Stimulated activated CD4-positive, alpha-beta T cell treated with anti-CD3 and anti-CD28 coated beads, TNF-alpha, amount 100 ng/mL, for 24 hours (primary cell): ENCODE measurements around the gene ZNRF3.
"Not testable (repeated sequence)": the region's sequence is repeated elsewhere in the genome, so short reads cannot be mapped to it uniquely, and the experiment has no call there.

Source experiments
- DNase-seq, 3 experiments: peaks; one replicate each; pipeline ENCODE4 v3.0.0-alpha.2; 2020; ENCODE audit warnings: low read depth in 3 of 3

ZNRF3 gene

DNA sequence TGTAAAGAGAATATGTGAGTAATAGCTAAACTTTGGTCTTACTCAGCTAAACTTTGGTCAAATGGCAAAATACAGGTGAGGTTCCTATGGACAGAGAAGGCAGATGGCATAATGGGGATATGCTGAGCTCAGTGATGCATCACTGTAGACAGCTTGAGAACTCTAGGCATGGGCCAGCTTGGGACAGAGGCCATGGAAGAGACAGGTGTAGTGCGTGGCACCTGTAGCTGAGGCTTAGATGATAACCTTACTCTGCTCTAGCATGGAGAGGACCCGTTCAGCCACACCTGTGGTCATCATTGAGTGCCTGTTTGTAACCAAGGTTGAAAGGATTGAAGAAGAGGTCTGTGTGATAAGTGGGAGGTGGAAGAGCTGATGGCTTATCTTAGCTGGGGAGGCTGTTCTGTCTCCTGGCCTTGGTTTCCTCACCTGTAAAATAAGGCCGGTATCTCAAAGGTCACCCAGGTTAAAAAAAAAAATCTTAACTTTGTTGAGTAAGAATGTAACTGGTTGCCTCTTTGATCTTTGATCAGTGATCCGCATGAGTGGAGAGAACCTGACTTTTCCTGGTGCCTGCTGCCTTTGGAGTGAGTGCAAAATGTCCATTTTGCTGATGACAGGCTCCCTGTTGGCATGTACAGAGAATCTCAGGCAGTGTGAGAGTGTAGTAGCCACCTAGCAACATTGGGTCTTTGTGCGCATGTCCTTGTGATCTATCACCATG lies 48.6 kb downstream of the ZNRF3 start:
- DNase-seq, result no peak

DNA sequence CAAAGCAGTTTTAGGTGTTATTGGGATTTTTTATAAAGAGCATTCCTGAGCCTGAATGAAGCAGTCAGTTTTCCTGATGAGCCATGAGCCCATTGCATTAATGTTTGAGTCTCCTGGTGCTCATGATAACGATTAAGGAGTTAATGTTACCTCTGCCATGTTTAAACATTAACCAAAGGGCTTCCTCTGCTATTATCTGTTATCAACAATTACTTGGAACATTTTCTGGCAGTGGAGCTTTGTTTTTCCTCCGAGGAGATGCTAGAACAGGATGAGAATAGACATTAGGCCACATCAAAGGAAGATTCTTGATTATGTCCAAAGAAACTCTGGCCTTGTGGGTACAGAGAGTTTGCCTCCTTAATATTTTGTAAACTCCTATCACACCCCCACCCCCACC lies 49.9 kb downstream of the ZNRF3 start:
- DNase-seq, result no peak

DNA sequence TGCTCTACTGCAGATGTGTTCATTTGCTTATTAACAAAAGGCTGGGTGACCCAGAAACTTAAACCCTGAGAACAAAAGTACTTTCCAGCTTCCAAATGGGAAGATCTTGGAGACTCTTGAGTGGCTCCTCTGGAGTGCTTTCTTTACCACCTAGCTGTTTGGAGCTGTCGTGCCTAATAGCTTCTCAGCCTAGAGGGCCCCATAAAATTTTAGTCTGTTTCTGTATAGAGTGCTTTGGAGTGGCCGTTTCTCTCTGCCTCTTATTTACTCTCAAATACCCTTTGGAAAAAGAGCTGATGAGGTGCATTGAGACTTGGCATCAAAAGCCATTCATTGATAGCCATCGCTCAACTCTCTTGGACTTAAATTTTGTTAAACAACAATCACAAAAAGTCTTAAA lies 50.7 kb downstream of the ZNRF3 start:
- DNase-seq, result no peak

DNA sequence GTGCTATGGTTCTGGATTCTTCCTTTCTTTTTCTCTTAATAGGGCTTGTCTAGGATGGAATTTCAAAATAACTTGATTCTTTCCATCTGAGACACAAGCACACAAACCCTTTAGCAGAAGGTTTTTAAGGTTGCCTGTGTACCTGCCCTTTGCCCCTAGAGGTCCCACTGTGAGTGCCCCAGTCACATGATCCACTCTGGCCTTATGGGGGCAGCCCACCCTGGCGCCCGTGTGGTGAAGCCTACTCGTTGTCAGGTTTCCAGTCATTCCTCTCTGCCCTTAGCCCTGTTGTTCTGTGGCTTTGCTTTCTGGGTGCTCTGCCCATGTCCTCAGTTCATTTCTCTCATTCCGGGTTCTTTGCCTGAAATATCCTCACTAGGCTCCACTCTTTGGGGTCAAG lies 51.8 kb downstream of the ZNRF3 start:
- no peak for DNase-seq

DNA sequence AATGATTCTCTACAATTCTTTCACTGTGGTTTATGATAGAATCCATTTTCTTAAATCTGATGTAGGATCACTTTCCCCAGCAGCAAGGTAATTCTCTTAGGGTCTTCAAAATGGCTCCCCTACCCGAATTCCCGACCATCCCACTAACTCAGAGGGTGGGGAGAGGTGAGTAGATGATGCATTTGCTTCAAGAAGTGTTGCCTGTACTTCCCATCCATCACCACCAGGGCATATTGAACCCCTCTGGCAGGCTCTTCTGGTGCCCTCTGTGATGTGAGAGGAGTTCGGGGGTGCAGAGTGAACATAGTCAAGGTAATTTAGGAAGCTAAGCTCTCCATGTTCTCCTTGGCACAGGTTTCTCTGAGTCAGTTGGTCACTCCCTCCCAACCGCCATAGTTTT lies 52.3 kb downstream of the ZNRF3 start:
- no peak for DNase-seq

DNA sequence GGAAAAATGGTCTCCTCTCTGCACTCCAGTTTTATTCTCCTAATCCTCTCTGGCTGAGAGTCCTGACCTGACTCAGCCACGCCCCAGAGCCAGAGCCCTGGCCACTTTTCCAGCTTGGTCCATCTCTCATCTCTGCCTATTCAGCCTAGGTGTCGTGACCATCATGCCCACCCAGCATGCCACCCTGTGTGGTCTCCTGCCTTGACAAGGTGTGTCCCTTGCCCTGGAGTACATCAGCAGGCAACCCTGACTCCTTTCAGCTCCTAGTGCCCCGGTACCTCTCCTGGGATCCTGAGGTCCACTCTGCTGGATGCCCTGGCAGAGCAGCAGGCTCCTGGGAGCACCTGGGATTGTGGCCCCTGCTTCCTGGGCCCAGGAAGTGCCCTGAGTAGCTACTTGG lies 52.8 kb downstream of the ZNRF3 start:
- no peak for DNase-seq

DNA sequence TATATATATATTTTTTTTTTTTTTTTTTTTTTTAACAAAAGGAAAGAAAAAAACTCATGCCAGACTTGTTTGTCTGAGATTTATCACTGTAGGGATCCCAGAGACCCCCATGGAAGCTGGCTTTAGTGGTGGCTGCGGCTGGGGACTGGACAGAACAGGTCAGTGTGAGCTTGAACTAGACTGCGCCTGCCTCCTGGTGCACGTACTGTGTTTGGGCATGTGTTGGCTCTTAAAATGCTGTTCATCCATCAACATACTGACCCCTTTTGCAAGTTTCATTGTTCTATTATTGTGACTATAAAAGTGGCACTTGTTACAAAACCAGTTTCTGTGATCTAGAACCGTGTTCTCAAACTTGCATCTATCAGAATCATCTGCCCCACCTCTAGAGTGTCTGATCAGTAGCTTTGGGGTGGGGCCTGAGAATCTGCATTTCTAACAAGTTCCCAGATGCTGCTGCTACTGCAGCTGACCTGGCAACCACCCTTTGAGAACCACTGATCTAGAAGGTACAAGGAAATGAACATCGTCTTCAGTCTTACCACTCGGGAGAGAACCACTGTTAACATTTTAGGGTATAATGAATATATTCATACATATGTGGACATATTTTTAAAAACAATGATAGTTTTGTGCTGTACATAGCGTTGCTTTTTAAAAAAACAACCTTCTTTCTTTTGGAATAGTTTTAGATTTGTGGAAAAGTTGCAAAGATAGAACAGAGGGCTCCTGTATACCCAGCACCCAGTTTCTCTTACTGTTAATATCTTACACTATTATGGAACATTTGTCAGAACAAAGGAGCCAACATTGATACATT lies 54.0 kb downstream of the ZNRF3 start:
- no peak for DNase-seq

DNA sequence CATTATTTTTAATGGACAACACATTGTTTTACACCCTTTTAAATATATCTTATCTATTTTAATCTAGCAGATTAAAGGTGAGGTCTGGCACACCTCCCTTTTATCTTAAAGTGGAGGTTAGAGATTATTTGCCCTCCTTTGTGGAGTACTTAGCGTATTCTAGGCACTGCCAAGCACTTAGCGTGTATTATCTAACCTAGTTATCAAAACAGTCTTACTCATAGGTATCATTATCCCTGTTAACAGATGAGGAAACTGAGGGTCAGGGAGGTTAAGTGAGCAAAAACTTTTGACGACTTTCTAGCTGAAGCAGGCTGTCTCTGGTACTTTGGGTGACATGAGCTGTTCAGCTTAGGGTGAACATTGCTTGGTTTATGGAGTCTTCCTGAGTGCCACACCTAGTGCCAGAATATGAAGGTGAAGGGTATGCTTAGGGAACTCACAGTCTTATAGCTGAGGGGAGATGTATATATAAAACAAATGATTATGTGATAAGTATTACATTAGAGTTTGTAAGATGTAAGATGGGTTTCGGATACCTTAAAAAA lies 55.0 kb downstream of the ZNRF3 start:
- no peak for DNase-seq

DNA sequence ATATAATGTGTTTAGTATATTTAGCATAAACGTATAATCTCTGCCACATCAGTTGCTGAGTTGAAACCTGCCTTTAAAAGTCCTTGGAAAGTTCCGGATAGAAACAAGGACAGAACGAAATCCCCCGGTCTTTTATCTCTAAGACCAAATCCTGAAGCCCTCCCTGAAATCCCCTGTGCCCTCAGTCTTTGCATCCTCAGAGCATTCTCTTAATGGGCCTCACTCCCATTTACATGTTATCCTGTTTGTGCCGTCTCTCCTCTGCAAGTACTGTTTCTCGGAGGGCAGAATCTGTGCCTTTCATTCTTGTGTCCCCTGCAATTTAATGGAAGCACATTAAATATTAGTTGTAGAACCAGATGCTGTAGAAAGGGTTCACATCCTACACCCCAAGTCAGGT lies 56.0 kb downstream of the ZNRF3 start:
- DNase-seq, result no peak

DNA sequence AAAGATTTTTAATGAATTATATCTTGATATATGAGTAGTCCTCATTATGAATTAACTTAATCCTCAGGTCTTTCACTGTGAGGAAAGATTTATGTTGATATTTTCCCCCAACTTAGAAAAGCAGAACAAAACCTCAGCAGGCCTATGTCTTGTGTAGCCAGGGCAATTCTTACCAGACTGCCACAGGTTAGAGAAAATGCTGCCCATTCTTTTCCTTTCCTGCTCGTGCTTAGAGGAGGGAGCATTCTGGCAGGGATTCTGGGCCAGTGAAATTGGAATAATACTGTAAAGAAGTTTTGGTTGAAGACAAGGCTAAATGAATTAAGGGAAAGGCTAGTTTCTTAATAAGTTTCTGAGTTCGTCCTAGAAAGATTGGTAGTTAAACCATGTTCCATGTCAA lies 56.6 kb downstream of the ZNRF3 start:
- no peak for DNase-seq

DNA sequence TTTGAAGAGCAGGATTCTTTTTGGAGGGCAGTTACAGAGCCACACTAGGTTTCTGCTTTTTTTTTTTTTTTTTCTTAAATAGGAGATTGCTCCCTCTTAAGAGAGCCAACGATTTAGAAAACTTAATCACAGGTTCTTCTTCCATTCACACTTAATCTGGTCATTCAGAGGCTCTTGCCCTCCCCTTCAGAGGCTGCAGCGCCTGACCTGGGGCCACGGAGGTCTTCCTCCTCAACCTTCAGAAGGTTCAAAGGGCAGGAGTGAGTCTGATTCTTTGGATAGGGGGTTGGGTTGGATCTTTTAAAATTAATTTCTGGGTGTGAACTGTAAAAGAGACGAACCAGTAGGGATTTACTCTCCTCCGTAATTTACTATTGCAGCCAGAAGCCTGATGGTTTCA lies 57.1 kb downstream of the ZNRF3 start:
- no peak for DNase-seq

DNA sequence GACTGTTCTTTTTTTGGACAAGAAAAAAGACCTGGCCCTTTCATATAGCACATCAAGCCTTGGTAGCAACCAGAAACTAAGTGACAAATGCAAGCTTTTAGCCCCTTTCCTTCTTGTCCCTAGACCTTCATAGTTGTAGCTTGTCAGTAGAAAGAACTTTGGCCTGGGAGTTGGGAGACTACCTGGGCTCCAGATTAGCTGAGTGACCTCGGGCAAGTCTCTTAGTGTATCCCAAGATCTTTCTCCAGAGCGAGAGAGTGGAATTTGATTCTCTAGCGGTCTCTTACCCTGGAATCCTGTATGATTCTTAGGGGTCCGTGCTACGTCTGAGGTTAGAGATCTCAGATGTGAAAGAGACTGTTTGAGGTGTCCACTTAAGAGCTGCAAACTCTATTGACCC lies 59.0 kb downstream of the ZNRF3 start:
- DNase-seq, result no peak

DNA sequence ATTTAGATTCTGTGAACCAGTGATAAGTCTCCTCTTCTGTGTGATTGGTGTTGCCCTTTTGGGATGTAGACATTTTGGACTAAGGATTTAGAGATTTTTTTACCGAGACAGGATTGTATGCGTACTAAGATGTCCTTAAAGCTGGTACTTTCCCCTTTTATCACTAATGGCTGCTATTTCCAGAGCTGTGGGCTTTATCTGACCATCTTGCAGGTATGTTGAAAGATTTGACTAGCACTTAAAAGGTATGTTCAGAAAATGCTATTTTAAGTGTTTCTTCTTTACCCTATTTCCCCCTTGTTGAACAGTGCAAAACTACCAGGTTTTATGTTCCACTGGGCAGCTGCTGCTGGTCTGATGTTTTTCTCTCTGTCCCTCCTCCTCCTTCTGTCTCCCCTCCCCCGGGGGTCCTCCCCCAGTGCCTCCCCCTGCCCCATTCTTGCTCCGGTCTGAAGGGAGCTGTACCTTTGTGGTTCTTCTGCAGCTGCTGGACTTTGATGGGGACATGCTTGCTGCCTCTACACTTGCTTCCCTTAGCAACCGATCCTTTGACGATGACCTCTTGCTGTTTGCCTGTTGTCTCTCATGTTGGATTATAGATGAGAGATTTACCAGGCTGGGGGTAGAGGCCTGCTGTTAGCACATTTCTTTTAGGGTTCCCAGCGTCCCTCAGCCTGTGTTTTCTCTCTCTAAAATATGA lies 59.6 kb downstream of the ZNRF3 start:
- no peak for DNase-seq

DNA sequence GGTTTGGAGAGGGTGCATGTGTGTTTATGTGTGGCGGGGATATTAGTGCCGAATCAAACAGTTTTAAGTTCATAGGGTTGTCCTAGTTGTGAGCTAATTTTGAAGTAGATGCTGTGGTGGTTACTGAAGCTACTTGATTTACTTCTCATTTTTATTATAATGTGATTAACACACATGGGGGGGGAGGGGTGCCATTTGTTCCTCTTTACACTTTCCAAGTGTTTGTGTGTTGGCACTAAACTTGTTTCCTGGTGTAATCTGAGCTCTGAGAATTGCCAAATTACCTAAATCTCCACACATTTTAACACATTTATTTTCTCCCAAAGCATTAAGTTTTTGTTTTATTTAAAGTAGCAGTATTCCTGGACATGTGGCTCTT lies 60.1 kb downstream of the ZNRF3 start:
- no peak for DNase-seq

DNA sequence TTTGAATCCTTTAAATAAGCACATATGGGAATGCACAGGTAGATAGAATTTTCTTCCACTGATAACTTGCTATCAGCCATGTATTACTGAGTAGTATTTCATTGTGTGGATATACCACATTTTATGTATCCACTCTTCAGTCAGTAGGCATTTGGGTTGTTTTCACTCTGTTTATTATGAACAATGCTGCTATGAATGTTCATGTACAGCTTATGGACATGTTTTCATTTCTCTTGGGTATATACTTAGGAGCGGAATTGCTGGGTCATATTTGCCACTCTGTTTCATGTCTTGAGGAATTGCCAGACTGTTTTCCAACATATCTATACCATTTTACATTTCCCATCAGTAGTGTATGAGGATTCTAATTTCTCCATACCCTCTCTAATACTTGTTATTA lies 63.8 kb downstream of the ZNRF3 start:
- no peak for DNase-seq

DNA sequence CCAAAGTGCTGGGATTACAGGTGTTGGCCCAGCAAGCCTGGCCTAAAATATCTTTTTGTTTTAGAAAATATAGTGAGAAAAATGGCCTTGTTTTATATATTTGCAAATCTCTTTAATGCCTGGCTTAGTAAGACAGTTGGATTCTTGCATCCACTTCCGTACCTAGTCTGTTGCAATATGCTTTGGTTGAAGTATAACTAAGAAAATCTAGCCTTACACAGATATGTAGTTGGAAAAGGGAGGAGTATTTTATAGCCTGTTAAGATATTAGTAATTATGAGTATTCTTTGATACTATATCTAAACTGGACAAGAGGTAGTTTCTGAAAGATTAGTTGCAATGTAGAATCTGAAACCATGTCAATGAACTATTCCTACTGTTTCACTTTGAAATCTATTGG lies 65.1 kb downstream of the ZNRF3 start:
- DNase-seq, result no peak

DNA sequence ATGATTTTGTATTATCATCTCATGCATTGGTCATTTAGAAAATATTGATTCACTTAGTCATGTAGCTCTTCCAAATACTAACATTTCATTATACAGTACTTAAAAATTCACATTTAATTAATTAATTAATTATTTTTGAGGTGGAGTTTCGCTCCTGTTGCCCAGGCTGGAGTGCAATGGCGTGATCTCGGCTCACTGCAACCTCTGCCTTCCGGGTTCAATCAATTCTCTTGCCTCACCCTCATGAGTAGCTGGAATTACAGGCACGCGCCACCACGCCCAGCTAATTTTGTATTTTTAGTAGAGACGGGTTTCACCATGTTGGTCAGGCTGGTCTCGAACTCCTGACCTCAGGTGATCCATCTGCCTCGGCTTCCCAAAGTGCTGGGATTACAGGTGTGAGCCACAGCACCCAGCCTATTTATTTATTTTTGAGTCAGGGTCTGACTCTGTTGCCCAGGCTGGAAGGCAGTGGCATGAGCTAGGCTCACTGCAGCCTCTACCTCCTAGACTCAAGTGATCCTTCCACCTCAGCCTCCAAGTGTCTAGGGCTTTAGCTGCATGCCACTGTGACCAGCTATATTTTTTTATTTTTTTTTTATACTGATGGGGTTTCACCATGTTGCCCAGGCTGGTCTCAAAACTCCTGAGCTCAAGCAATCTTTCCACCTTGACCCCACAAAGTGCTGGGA lies 65.6 kb downstream of the ZNRF3 start:
- not testable (repeated sequence) for DNase-seq

DNA sequence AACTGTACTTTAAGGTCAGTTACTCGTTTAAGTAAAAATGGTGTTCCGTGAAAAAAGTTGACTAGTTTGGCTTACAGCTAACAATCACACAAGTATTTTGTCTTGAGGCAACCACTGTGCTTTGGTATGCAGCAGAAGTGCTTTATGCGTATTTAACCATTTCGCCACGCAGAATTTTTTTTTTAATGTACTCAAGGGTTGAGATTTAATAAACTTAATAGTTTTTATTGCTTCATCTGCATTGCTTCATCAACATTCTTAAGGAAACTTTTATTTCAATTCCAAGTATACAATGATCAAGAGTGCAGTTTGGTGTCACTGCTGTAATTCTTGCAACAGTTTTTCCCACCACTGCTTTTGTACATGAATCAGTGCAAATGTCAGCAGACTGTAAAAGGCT lies 66.4 kb downstream of the ZNRF3 start:
- no peak for DNase-seq

DNA sequence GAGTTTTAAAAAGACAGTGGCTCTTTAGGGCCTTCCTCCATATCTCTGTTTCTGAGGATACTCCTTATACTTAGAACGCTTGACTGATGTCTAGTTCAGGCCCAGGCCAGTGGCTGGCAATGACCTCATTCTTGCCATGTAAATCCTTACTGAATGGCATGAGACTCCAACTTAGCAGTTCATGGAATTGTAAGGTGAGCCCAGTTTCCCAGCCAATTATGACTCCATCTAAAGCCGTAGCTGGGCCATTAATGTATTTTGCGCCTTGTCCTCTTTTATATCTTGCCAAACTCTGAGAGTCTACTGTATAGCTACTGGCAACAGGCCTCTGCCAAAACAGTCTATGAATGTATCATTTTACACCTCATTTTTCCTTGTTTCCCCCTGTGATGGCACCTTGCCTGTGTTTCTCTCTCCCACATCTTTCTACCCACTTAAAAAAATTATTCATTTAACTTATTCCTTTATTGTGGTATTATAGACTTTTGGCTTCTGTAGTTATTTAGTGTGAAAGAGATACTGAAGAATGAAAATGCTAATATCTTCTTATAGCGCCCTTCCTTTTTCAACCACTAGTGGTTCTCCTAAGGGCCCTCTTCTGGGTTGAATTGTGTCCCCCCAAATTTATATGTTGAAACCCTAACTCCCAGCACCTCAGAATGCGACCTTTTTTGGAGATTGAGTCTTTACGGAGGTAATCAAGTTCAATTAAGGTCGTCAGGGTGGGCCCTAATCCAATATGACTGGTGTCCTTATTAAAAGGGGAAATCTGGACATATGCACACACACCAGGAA lies 67.4 kb downstream of the ZNRF3 start:
- DNase-seq, result no peak

DNA sequence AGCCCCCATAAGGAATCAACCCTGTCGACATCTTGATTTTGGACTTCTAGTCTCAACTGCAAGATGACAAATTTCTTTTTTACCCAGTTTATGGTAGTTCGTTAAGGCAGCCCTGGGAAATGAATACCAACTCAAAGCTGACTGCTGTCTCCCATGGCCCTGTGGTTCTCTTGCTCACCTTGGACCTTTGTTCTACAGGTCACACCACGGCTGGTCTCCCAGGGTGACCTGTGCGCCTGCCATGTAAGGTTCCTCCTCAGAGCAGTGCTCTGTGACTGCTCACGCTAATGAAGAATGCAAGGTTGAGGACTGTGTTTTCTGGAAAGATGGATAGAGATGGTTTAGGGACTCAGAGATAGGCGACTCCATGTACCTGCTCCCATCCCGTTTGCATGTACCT lies 68.2 kb downstream of the ZNRF3 start:
- DNase-seq, result no peak

DNA sequence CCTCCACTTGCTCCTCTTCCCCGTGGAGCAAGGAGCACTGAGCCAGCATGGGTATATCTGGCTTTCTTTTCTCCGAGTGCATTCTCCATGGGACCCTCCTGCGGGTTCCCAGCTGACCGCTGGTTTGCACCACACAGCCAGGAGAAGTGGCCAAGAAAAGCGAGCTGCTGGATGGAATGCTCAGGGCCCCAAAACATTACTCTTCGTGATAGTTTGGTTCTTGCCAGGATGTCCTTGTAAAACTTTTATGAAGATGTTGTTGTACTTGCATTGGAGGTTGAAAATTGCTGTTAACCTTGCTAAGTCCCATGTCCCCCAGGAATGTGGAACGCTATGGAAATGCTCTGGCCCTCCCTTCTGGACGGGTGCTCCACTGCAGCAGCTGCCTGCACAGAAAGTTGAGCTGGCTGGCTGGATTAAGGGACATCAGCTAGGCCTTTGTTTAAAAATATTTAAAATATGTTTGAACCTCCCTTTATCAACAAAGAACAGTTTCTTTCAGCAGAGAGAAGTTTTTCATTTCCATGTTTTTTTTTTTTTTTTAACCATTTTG lies 68.7 kb downstream of the ZNRF3 start:
- DNase-seq, result no peak
